ENCODE results near the gene LRRK1.

DNA sequence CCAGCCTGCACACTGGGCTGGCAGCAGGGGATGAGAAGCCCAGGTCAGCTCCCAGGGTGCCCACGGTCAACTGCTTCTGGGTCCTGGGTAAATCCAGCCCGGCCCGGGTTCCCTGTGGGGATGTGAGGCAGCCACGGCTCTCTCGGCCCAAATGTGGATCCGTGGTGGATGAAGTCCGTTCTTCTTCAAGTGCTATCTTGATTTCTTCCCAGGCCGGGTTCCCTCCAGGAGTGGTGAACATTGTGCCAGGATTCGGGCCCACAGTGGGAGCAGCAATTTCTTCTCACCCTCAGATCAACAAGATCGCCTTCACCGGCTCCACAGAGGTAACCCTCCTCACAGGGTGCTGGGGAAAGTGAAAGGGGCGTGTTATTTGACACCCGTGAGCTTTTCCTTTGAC lies 23.4 kb upstream of the LRRK1 start:
- TF ChIP-seq EGR1 (IDR thresholded peaks at IDR 0.05) (no peak), CEBPB (IDR thresholded peaks at IDR 0.05) (no peak), TEAD4 (IDR thresholded peaks at IDR 0.05) (no peak), RAD21 (IDR thresholded peaks at IDR 0.05; ENCODE audit: low read depth) (no peak), NFIC (IDR thresholded peaks at IDR 0.05) (no peak), EP300 (IDR thresholded peaks at IDR 0.05; ENCODE audit: borderline replicate concordance) (no peak), YY1 (IDR thresholded peaks at IDR 0.05; ENCODE audit: low read depth) (no peak), ZBTB7A (IDR thresholded peaks at IDR 0.05; ENCODE audit: low read depth) (no peak)
- TF ChIP-seq, protein P1, sequence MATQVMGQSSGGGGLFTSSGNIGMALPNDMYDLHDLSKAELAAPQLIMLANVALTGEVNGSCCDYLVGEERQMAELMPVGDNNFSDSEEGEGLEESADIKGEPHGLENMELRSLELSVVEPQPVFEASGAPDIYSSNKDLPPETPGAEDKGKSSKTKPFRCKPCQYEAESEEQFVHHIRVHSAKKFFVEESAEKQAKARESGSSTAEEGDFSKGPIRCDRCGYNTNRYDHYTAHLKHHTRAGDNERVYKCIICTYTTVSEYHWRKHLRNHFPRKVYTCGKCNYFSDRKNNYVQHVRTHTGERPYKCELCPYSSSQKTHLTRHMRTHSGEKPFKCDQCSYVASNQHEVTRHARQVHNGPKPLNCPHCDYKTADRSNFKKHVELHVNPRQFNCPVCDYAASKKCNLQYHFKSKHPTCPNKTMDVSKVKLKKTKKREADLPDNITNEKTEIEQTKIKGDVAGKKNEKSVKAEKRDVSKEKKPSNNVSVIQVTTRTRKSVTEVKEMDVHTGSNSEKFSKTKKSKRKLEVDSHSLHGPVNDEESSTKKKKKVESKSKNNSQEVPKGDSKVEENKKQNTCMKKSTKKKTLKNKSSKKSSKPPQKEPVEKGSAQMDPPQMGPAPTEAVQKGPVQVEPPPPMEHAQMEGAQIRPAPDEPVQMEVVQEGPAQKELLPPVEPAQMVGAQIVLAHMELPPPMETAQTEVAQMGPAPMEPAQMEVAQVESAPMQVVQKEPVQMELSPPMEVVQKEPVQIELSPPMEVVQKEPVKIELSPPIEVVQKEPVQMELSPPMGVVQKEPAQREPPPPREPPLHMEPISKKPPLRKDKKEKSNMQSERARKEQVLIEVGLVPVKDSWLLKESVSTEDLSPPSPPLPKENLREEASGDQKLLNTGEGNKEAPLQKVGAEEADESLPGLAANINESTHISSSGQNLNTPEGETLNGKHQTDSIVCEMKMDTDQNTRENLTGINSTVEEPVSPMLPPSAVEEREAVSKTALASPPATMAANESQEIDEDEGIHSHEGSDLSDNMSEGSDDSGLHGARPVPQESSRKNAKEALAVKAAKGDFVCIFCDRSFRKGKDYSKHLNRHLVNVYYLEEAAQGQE (IDR thresholded peaks at IDR 0.05; ENCODE audit: low read depth): no peak
